ENCODE data around the gene CARD11.

The CARD11 gene

DNA sequence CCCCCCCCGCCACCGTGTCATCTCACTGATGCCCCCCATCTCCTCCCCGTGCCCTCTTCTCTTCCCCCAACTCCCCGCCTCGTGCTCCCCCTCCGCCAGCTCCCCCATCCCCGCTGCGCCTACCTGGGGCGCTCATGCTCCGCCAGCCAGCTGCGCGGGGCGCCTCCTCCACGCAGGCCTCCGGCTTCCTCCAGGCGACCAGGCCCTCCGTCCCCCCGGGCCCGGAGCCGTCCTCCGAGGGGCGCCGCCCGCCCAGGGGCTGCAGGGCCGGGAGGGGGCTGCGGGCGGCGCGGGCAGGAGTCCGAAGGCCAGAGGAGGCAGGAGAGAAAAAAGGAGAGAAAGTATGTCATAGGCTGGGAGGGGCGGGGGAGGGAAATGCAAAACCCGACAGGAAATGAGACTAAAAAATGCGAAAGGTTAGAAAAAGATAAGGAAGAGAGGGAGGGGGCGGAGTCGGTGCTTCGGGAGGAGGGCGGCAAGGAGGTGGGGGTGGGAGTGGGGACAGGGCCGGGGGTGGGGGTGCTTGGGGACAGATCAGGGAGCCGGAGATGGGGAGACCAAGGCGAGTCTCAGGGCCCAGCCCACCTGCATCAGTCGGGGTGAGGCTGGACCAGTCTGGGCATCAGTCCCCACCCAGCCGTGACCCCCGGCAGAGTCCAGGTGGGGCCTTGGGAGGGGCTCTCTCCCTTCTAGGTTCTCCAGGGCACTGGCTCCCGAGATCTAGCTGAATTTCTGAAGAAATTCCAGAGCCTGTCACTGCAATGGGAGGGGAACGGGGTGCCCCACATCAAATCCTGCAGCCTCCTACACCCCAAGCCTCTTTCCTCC is at the start of gene CARD11:
Gene CARD11, minus strand, starts transcription at position 324 of the 828 bp plus-strand sequence. CDS start 85,361 bp downstream, outside the sequence.
- H3K4me3 ChIP-seq (ENCODE audit: low read length): no peak within 1 kb of the TSS
- DNase-seq (ENCODE audit: low read depth): no peak
- no peak for TF ChIP-seq CTCF (conservative IDR thresholded peaks at IDR 0.05; ENCODE audit: low read depth, low read length)

GRCh38 chr7:3092468-3092867 is 48.8 kb upstream of the CARD11 start:
- no peak for TF ChIP-seq CTCF (conservative IDR thresholded peaks at IDR 0.05; ENCODE audit: low read depth, low read length)
- no peak overlapping the region for H3K4me3 ChIP-seq (ENCODE audit: low read length)
- no peak for DNase-seq (ENCODE audit: low read depth)

- DNase-seq (ENCODE audit: low read depth): no peak
- no peak overlapping the region for H3K4me3 ChIP-seq (ENCODE audit: low read length)
- TF ChIP-seq CTCF (conservative IDR thresholded peaks at IDR 0.05; ENCODE audit: low read depth, low read length): no peak
These were observed 48.0 kb upstream of the CARD11 start for GRCh38 chr7:3091631-3092030.

- no peak for DNase-seq (ENCODE audit: low read depth)
- H3K4me3 ChIP-seq (ENCODE audit: low read length): no peak overlapping the region
- TF ChIP-seq CTCF (conservative IDR thresholded peaks at IDR 0.05; ENCODE audit: low read depth, low read length): peak; percentile 51
These were observed 45.8 kb upstream of the CARD11 start for GRCh38 chr7:3089493-3089892.

DNA sequence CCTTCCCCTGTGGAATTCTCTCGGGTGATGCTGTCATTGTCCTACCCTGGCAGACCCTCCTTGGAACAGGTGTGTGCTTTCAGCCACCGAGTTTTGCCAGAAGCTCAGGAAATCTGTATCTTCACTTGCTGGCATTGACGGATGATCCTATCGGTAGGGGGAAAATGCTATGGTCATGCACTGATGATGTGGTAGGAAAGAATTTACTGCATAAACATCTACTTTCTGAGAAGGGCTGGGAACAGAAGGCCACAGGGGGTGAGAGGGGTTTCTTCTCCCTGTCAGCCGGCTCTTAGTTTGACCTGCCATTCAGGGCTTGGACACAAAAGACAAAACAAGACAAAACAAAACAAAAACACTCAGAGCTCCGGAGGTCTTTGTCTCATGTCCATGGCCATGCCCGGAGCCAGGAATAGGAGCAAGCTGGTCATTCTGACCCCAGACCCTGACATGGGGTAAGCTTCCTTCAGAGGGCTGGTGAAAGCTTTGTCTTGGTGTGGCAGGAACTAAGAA is 43.6 kb upstream of the CARD11 start:
- DNase-seq (ENCODE audit: low read depth): no peak
- TF ChIP-seq CTCF (conservative IDR thresholded peaks at IDR 0.05; ENCODE audit: low read depth, low read length): no peak
- no peak overlapping the region for H3K4me3 ChIP-seq (ENCODE audit: low read length)

DNA sequence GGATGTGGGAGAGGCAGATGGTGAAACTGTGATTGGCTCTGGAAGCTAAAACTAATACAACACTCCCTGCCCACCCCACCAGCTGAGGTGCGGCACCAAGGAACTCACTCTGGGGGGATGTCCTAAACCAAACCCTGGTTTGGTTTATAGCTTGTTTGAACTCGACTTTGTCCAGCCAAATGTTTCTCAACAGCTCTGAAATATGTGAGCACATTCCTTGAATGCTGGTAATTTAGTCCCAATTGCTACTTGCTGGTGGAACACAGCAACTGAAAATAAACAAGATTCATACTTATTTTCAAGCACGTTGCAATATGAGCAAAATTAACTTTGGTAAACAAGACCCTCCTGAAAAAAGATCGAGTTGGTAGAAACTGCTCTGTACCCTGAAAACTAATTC is 39.7 kb upstream of the CARD11 start:
- no peak for DNase-seq (ENCODE audit: low read depth)
- H3K4me3 ChIP-seq (ENCODE audit: low read length): no peak overlapping the region
- TF ChIP-seq CTCF (conservative IDR thresholded peaks at IDR 0.05; ENCODE audit: low read depth, low read length): no peak

DNA sequence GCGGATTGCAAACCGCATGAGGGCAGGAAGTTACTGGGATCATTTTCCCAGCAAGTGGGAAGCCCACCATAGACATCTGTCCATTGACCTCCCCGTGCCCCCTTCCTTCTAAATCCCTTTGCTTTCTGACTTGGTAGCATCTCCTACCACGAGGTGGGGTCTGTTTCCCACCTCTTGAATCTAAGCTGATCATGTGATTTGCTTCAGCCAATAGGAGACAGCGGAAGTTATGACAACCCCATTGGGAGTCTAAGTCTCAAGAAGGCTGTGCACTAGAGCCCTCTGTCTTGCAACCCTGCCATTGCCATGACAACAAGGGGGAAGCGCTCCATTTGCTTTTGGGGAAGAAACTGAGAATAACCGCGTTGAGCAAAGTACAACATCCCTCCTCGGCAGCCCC is 39.2 kb upstream of the CARD11 start:
- H3K4me3 ChIP-seq (ENCODE audit: low read length): no peak overlapping the region
- TF ChIP-seq CTCF (conservative IDR thresholded peaks at IDR 0.05; ENCODE audit: low read depth, low read length): no peak
- no peak for DNase-seq (ENCODE audit: low read depth)
